HepG2 (cell line): Measurements from ENCODE around the gene GIMAP7.

Experiments used
- CTCF ChIP-seq: sonication (generic); formaldehyde crosslinking; IDR thresholded peaks from 2 replicates; pipeline ENCODE4 v1.5.0; 2020; ENCODE audit warnings: mild to moderate bottlenecking, missing genetic modification reagents, moderate library complexity
- EZH2 ChIP-seq: conservative IDR thresholded peaks from 2 replicates; pipeline ENCODE4 v1.6.1; 2012; ENCODE audit warnings: mild to moderate bottlenecking, low read depth, low read length, moderate library complexity
- GTF2F1 ChIP-seq: fragments of 150-350 bp; IDR thresholded peaks from 2 replicates; pipeline ENCODE4 v1.6.1; 2014; ENCODE audit warnings: low read length
- MTERF4 ChIP-seq: sonication (generic); formaldehyde crosslinking; IDR thresholded peaks from 2 replicates; pipeline ENCODE4 v1.8.0; 2023; ENCODE audit warnings: mild to moderate bottlenecking, missing genetic modification reagents
- PHF8 ChIP-seq: sonication (generic); formaldehyde crosslinking; IDR thresholded peaks from 2 replicates; pipeline ENCODE4 v1.5.0; 2020; ENCODE audit warnings: missing genetic modification reagents
- STAT6 ChIP-seq: sonication (generic); formaldehyde crosslinking; IDR thresholded peaks from 2 replicates; pipeline ENCODE4 v1.4.0; 2020; ENCODE audit warnings: missing genetic modification reagents, mild to moderate bottlenecking, borderline replicate concordance
- ZBTB34 ChIP-seq: sonication (generic); formaldehyde crosslinking; IDR thresholded peaks from 2 replicates; pipeline ENCODE4 v1.8.0; 2022; ENCODE audit warnings: mild to moderate bottlenecking, missing genetic modification reagents
- ZBTB44 ChIP-seq: sonication (generic); formaldehyde crosslinking; IDR thresholded peaks from 2 replicates; pipeline ENCODE4 v1.4.0; 2020; ENCODE audit warnings: missing genetic modification reagents
- ZNF260 ChIP-seq: sonication (generic); formaldehyde crosslinking; IDR thresholded peaks from 2 replicates; pipeline ENCODE4 v1.4.0; 2020; ENCODE audit warnings: missing genetic modification reagents, low read depth, mild to moderate bottlenecking, borderline replicate concordance
- ZNF264 ChIP-seq: sonication (generic); formaldehyde crosslinking; IDR thresholded peaks from 2 replicates; pipeline ENCODE4 v1.4.0; 2020; ENCODE audit warnings: missing genetic modification reagents
- ZNF274 ChIP-seq: sonication (generic); formaldehyde crosslinking; IDR thresholded peaks from 2 replicates; pipeline ENCODE4 v1.5.1; 2020; ENCODE audit warnings: mild to moderate bottlenecking, missing genetic modification reagents

- TF ChIP-seq ZNF264 (CRISPR knock-in tag) = no peak
- TF ChIP-seq GTF2F1 = no peak
- no peak for TF ChIP-seq PHF8 (CRISPR knock-in tag)
- no peak for TF ChIP-seq ZNF274 (CRISPR knock-in tag)
- no peak for TF ChIP-seq EZH2
- TF ChIP-seq ZBTB34 = no peak
- no peak for TF ChIP-seq MTERF4 (CRISPR knock-in tag)
- no peak for TF ChIP-seq ZNF260 (CRISPR knock-in tag)
- no peak for TF ChIP-seq STAT6 (CRISPR knock-in tag)
- TF ChIP-seq CTCF (CRISPR knock-in tag) = no peak
- TF ChIP-seq ZBTB44 (CRISPR knock-in tag) = no peak
These were observed 52.5 kb downstream of the GIMAP7 start, which contains the start of gene GIMAP4 for GRCh38 chr7:150567169-150567568.
